ENCODE measurements around the gene SULT1C4.

SULT1C4 gene

DNA sequence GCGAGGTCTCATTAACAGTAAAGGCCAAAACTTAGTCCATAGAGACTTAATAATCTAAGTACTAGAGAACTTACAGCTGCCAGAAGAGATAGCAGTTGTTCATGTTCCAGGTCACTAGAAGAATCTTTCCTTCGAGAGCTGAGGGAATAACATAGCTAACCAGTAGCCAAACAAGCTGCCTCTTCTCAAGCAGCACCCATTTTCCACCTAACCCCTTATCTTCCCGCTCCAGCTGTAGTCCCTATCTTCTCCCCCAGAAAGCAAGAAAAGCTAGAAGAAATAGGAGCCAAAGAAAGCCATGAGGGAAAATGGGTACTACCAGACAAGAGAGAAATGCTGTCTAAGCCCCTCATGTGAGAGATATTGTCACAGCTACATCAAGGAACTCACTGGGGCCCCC, 24.0 kb downstream of the SULT1C4 start:
- TF ChIP-seq ZFX (IDR thresholded peaks at IDR 0.05; ENCODE audit: borderline replicate concordance): no peak
- TF ChIP-seq, protein P1, sequence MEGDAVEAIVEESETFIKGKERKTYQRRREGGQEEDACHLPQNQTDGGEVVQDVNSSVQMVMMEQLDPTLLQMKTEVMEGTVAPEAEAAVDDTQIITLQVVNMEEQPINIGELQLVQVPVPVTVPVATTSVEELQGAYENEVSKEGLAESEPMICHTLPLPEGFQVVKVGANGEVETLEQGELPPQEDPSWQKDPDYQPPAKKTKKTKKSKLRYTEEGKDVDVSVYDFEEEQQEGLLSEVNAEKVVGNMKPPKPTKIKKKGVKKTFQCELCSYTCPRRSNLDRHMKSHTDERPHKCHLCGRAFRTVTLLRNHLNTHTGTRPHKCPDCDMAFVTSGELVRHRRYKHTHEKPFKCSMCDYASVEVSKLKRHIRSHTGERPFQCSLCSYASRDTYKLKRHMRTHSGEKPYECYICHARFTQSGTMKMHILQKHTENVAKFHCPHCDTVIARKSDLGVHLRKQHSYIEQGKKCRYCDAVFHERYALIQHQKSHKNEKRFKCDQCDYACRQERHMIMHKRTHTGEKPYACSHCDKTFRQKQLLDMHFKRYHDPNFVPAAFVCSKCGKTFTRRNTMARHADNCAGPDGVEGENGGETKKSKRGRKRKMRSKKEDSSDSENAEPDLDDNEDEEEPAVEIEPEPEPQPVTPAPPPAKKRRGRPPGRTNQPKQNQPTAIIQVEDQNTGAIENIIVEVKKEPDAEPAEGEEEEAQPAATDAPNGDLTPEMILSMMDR (IDR thresholded peaks at IDR 0.05): no peak
- H3K27ac ChIP-seq: no peak overlapping the region

DNA sequence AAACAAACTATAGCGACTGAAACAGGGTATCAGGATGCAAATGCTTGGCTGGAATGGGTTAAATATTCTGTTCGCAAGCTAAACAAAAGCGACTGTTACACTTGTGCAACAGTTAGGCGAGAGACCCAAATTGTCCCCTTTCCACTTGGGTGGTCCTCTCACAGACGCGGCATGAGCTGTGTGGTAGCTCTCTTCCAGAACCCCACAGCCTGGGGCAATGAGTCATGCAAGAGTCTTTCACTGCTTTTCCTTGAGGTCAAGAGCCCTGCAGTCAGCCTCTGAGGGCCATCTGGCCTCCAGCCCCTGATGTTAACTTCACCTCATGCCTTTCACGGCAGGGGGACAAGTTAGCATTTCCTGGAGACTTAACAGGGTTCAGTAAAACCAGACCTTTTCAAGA, 25.7 kb downstream of the SULT1C4 start:
- no peak for TF ChIP-seq ZFX (IDR thresholded peaks at IDR 0.05; ENCODE audit: borderline replicate concordance)
- TF ChIP-seq, protein P1 (IDR thresholded peaks at IDR 0.05): no peak
- no peak overlapping the region for H3K27ac ChIP-seq

DNA sequence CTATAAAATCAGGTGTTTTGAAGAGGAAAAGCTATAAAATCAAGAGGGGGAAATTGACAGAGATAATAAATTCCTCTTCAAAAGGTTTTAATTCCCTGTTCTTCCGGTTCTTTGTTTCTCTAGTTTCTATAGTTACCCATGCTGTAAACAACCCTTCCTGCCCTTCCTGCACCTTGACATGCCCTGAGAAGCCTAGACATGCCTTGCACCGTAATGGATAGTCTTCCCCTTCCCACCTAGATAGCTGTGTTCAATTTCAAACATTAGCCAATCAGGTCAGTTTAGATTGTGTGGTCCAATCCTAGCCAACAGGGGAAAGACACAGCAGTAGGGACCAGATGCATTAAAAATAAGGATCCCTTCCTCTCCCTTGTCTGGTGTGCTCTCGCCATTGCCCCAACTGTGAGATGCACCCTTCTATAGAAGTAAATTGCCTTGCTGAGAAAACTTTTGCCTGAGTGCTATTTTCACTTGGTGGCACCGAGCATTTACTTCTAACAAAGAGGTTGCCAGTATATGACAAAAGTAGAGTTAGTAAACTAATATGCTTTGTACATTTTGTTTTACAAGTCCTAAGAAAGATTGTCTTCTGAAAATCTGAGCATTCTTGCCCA, 27.1 kb downstream of the SULT1C4 start:
- TF ChIP-seq, protein P1 (IDR thresholded peaks at IDR 0.05): no peak
- TF ChIP-seq ZFX (IDR thresholded peaks at IDR 0.05; ENCODE audit: borderline replicate concordance): no peak
- H3K27ac ChIP-seq: no peak overlapping the region

DNA sequence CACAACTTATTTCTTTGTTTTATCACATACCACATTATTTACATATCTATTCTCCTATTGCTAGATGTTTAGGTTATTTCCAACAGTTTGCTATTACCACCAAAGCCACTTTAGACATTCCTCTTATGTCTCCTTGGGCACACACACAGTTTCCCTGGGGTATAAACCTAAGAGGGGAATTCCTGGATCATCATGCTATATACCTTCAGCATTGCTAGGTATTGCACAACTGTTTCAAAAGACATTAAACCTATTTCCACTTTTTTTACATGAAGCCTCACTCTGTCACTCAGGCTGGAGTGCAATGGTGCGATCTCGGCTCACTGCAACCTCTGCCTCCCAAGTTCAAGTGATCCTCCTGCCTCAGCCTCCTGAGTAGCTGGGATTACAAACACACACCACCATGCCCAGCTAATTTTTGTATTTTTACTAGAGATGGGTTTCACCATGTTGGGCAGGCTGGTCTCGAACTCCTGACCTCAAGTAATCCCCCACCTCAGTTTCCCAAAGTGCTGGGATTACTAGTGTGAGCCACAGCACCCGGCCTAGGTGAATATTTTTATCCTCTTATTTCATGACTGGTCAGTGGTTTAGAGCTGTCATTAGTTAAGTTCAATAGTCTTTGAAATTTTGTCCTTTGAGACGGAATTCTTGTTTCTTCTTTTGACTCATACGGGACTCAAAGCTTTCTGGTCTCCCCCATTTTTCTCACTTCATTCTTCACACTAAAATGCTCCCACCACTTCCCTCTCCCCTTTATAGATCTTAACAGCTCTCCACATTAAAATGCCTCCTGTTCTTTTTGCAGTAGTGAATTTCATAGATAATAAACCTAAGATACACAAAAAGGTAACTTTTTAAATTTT, 30.3 kb downstream of the SULT1C4 start:
- H3K27ac ChIP-seq: no peak overlapping the region
- TF ChIP-seq, protein P1 (IDR thresholded peaks at IDR 0.05): no peak
- TF ChIP-seq ZFX (IDR thresholded peaks at IDR 0.05; ENCODE audit: borderline replicate concordance): no peak

DNA sequence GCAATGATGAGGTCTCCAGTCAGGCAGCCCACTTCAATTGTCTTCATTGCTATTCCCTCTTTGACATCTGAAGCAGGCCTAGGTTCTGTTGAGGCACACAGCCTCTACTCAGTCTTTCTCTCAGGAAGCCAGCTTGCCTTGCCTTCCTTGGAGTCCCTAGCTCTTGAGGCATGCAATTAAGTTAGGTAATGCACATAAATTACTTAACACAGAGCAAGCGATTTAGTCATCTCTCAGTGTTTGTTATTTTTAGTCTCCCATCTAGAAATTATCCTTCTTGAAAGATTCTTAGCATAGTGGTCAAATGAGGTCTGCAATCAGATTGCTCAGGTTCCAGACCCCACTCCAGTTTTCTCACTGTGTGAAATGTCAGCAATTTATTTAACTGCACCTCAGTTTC, 32.0 kb downstream of the SULT1C4 start:
- H3K27ac ChIP-seq: no peak overlapping the region
- TF ChIP-seq, protein P1 (IDR thresholded peaks at IDR 0.05): no peak
- TF ChIP-seq ZFX (IDR thresholded peaks at IDR 0.05; ENCODE audit: borderline replicate concordance): no peak

DNA sequence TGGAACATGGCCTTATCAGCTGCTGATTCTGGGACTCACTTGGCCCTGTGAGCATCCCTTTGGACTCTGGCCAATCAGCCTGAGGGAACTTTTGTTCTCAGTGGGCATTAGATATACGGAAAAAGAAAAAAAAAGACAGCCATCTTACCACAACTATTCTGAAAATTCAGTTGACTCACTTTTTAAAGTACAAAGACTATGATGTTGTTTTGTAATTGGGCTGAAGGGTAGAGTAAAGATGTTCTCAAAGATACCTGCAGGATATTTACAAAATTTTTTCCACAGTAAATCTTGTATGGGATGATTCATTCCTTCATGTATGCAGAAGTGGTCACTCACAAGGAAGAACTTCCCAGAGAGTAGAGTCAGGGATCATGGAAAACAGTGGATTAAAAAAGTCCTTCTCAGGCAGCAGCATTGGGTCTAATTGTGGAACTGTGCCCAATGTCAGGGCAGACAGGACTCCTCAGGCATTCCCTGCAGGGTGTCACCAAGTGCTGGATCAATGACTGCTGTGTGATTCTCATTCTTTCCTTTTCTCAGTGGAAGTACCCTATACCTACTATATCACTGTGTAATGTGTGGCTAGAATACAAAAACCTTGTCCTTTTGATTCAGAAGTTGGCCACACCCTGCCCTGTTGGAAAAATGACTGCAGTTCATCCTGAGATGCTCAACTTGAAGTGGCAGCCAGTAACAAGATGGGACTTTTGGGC, 35.4 kb downstream of the SULT1C4 start:
- no peak overlapping the region for H3K27ac ChIP-seq
- TF ChIP-seq ZFX (IDR thresholded peaks at IDR 0.05; ENCODE audit: borderline replicate concordance): no peak
- TF ChIP-seq, protein P1 (IDR thresholded peaks at IDR 0.05): no peak

Measured in 22Rv1 (cell line).